Measurements from ENCODE around the gene SERPINB8.

Gene SERPINB8

DNA sequence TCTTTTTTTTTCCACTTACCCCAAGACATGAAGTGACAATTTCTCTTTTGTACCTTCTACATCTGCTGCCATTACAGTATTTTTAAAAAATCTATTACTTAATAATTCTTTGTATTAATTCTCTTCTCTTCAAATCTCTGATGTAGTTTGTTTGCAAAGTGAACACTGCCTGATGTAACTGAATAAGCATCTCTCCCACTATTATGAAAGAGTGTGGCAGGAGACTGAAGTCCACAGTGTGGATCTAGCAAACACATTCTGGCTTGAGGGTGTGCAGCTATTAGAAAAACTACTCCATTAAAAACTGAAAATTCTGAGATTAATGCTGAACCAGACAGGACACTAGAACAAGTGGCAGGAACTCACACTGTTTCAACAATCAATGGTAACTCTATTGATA is 5.0 kb upstream of the SERPINB8 start:
- in situ Hi-C loops (cut with MboI; ENCODE audit: low sequenced_read_pairs), result no loop called here

GRCh38 chr18:63965716-63966330 is 4.1 kb upstream of the SERPINB8 start:
- in situ Hi-C loops (cut with MboI; ENCODE audit: low sequenced_read_pairs), result no loop called here

- in situ Hi-C loops (cut with MboI; ENCODE audit: low sequenced_read_pairs), result no loop called here
These were observed 926 bp downstream of the SERPINB8 start for GRCh38 chr18:63970809-63971205.

DNA sequence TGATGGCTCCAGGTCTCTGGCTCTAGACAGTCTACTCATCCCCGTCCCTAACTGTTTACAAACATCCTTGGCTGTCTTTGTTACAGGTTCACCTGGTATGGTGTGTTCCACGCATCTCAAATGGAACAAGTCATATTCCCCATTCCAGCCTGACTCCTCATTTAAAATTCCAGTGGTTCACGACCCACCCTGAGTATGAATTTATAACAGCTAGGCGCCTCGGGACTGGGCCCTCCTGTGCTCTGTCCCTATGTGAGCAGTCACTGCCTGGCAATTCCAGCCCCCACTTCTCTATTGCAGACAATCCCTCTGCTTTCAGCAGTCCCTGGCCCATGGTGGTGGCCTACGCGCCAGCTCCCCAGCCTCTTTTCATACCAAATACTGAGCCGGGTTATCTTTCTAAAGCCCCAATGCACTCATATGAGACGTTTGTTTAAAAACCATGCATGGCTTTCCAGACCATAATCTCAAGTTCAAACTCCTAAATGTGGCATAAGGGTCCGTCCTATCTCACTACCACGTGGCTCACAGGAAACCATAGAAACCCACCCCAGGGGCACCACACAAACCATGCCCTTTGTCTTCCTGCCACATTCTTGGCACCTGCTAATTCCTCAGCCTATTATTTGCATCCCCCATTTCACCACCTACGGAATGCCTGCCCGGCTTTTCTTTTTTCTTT is 1.6 kb downstream of the SERPINB8 start:
- in situ Hi-C loops (cut with MboI; ENCODE audit: low sequenced_read_pairs), result no loop called here

DNA sequence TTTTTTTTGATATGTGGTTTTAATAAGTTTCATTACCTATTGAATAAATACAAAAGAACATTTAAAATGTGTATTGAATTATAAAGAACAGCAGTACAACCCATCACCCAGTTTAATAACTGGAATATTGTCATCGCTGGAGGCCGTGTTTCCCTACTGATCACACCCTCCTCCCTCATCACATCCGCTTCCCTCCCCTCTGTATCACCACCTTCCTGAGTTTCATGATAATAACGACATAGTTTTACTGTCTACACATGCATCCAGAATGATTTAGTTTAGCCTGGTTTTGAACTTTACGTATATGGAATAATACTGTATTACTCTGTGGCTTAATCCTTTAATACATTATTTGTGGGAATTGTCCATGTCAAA is 2.1 kb downstream of the SERPINB8 start:
- in situ Hi-C loops (cut with MboI; ENCODE audit: low sequenced_read_pairs), result no loop called here

DNA sequence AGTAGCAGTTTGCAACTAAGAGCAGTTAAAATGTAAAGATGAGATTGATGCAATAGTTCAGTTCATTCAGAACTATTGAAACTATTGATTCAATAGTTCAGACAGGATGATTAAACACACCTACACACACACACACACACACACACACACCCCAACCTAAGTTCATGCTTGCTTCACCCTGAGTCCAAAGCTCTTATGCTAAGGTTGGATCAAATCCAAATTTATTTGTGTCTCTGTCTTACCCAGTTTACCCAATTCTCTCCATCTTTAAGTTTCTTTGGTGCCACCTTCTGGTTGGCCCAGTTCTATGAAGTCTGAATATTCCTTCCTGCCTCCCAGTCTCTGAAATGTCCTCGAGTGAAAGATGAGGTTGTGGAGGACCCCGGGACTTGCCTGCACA is 5.1 kb downstream of the SERPINB8 start:
- in situ Hi-C loops (cut with MboI; ENCODE audit: low sequenced_read_pairs), result no loop called here

- in situ Hi-C loops (cut with MboI; ENCODE audit: low sequenced_read_pairs), result no loop called here
These were observed 5.7 kb downstream of the SERPINB8 start for GRCh38 chr18:63975628-63976027.

DNA sequence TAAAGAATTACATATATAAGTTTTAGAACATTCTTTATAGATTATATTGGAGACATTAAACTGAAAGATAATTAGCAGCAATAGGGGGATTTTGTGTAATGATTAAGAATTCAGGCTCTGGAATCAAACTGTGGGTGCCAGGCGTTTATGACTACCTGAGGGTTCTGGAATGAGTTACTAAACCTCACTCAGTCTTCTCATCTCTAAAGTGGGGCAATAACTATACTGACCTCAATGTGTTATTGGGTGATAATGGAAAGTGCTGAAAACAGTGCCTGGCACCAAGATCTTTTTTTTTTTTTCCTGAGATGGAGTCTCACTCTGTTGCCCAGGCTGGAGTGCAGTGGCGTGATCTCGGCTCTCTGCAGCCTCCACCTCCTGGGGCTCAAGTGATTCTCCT is 7.2 kb downstream of the SERPINB8 start:
- in situ Hi-C loops (cut with MboI; ENCODE audit: low sequenced_read_pairs), result no loop called here

GRCh38 chr18:63979409-63979920 is 9.6 kb downstream of the SERPINB8 start:
- in situ Hi-C loops (cut with MboI; ENCODE audit: low sequenced_read_pairs), result no loop called here

DNA sequence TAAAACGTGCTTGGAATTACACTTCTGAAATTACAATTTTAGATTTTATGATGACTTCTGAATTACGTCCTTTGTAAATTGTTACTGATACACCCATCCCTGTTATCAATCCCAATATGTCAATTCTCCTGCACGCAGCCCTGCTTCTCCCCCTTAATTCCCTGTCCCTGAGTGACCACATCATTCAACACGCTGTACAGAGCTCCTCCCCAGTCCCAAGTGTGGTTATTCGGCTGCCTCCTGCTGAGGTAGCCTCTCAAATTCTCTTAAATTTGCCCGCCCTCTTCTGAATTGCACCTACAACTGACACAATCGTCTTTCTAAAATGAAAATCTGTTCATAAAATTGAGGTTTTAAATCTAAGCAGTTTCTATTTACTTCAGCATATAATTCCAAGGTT is 10.1 kb downstream of the SERPINB8 start:
- in situ Hi-C loops (cut with MboI; ENCODE audit: low sequenced_read_pairs), result no loop called here

DNA sequence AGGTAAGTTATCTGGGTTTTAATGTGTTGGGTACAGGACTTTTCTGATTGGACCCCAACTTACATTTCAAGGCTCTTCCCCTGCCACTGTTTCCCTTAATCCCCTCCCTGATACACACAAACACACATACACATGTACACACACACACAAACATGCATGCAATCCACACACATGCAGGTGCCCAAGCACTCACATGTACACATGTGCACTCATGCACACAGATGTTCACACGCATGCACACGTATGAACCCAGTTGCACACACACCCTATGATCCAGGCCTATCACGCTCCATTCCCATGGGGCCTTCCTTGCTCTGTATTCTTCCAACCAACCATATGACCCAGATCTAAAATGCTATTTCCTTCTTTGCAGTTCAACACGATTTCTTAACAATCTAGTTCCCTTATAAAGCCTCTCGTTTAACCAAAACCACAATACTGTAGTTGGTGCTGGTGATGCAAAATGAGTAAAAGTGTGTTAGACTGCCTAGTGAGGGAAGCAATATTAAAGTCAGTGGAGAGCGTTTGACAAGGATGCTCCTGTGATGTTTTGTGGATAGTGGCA is 11.1 kb downstream of the SERPINB8 start:
- in situ Hi-C loops (cut with MboI; ENCODE audit: low sequenced_read_pairs), result no loop called here

DNA sequence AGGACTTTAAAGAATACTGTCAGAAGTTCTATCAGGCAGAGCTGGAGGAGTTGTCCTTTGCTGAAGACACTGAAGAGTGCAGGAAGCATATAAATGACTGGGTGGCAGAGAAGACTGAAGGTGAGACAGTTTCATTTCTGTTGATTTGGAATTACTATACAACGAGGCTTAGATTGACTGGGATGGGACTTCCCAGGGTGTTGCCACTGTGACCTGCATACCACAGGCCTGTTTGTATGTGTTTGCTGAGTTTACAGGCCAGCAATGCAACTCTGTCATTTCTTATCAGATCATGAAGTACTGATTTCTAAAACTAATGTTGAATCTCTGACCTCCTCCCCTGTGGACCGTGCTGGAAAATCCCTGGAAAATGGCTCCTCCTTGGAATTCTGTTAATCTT is 11.8 kb downstream of the SERPINB8 start:
- in situ Hi-C loops (cut with MboI; ENCODE audit: low sequenced_read_pairs), result no loop called here

DNA sequence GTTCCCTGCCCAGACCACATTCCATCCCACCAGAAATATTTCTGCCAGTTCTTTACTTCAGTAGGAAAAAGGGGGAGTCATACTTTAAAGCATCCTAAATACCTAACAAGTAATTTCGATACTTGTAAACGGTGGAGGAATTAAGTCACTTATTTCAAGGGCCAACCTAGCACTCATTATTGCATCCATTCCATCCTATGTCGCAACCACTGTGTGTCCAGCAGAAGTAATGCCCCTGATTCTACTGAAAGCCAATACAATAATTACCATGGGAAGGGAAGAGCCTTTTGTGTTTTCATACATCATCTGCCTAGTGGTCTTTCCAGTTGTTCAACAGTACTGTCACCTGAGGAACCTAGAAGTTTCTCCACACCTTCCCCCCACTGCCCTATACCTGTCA is 12.5 kb downstream of the SERPINB8 start:
- in situ Hi-C loops (cut with MboI; ENCODE audit: low sequenced_read_pairs), result no loop called here

DNA sequence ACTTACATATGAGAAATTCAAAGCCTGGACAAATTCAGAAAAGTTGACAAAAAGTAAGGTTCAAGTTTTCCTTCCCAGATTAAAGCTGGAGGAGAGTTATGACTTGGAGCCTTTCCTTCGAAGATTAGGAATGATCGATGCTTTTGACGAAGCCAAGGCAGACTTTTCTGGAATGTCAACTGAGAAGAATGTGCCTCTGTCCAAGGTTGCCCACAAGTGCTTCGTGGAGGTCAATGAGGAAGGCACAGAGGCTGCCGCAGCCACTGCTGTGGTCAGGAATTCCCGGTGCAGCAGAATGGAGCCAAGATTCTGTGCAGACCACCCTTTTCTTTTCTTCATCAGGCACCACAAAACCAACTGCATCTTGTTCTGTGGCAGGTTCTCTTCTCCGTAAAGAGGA is 17.0 kb downstream of the SERPINB8 start:
- in situ Hi-C loops (cut with MboI; ENCODE audit: low sequenced_read_pairs), result no loop called here

- in situ Hi-C loops (cut with MboI; ENCODE audit: low sequenced_read_pairs), result no loop called here
These were observed 17.9 kb downstream of the SERPINB8 start for GRCh38 chr18:63987743-63988142.

GRCh38 chr18:63992751-63993150 is 22.9 kb downstream of the SERPINB8 start:
- in situ Hi-C loops (cut with MboI; ENCODE audit: low sequenced_read_pairs), result no loop called here

- in situ Hi-C loops (cut with MboI; ENCODE audit: low sequenced_read_pairs), result no loop called here
These were observed 25.0 kb downstream of the SERPINB8 start for GRCh38 chr18:63994783-63995399.

GRCh38 chr18:63997041-63997440 is 27.2 kb downstream of the SERPINB8 start:
- in situ Hi-C loops (cut with MboI; ENCODE audit: low sequenced_read_pairs), result no loop called here

DNA sequence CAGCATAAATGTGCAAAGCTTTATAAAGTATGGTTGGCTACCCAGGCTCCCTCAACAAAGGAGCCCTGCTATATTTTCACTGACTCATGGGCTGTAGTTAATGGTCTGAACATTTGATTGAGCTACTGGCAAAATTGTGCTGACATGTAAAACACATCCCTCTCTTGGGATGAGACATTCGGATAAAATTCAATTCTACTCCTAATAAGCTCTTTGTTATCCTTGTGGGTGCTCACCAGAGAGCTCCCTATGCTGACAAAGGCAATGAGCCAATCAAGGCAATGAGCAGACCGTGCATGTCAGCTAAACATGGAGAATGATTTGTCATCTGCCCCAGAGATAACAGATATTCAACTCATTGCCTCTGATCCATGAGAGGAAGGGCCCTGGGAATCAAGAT is 27.7 kb downstream of the SERPINB8 start:
- in situ Hi-C loops (cut with MboI; ENCODE audit: low sequenced_read_pairs), result no loop called here

DNA sequence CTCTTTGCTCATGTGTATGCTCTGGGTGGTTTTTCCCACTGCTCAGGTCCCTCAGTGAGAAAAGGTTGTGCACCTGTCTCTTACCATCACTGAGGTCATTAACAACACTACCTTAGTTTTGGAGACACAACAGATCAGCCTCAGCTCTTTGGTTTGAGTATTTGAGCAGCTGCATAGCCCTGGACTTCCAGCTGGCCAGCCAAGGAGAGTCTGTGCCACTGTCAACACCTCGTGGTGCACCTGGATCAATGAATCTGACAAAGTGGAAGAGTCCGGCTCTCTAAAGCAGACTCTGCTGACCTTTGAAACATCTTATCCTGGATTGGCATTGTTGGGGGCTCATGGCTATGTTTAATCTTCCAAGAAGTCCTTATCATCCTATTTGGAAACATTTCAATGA is 30.0 kb downstream of the SERPINB8 start:
- in situ Hi-C loops (cut with MboI; ENCODE audit: low sequenced_read_pairs), result no loop called here

- in situ Hi-C loops (cut with MboI; ENCODE audit: low sequenced_read_pairs), result no loop called here
These were observed 32.7 kb downstream of the SERPINB8 start for GRCh38 chr18:64002581-64002980.

DNA sequence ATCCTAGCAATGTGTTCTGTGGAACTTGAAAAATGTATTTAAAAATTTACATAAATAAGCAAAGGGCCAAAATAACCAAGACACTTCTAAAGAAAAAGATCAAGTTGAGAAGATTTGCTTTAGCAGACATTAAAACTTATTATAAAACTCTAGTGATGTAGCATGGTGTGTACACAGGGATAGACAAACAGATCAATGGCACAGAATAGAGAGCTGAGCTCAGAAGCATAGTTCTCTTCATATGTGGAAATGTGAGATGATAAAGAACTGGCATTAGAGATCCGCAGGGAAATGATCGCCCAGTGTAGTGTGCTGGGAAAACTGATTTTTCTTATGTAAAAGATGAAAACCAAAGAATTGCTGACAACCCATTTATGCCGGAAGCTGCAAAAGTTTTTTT is 39.4 kb downstream of the SERPINB8 start:
- in situ Hi-C loops (cut with MboI; ENCODE audit: low sequenced_read_pairs), result no loop called here
